GM12874 (cell line): ENCODE measurements around the gene ZNF20.

Experiments used
- TF ChIP-seq, protein P1 (sequence below): IDR thresholded peaks from 2 replicates; pipeline ENCODE4 v1.5.1; 2011; ENCODE audit warnings: low read depth, mild to moderate bottlenecking, control low read depth, low read length, moderate library complexity; ENCODE audit not compliant: insufficient read depth

Gene ZNF20

DNA sequence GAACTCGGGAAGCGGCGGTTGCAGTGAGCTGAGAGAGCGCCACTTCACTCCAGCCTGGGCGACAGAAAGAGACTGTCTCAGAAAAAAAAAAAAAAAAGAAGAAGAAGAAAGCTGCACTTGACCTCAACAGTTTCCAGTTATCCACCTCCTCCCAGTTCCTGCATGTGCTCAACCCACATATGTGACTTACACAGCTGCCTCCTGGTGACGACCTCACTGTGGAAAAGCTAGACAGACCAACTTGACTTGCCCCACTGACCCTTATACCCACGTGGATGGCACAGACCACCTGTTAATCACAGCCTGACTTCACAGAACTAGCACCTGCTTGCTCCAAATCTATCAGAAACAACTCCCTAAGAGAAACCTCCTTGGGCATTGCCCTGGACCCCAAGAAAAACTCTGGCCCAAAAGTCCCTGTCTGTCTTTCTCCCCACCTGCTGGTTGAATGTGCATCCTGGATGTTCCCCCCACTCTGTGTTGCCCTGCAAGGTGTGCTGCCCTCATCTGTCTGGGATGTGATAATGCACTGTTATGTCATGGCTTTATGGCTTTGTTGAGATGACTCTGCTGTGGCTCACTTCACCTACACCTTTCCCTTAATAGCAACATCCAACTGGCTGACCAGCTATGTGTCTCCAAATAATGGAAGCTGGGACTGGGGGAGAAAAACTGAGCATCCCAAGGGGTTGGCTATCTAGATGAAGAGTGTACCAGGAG is 2.8 kb downstream of the ZNF20 start:
- TF ChIP-seq, protein P1, sequence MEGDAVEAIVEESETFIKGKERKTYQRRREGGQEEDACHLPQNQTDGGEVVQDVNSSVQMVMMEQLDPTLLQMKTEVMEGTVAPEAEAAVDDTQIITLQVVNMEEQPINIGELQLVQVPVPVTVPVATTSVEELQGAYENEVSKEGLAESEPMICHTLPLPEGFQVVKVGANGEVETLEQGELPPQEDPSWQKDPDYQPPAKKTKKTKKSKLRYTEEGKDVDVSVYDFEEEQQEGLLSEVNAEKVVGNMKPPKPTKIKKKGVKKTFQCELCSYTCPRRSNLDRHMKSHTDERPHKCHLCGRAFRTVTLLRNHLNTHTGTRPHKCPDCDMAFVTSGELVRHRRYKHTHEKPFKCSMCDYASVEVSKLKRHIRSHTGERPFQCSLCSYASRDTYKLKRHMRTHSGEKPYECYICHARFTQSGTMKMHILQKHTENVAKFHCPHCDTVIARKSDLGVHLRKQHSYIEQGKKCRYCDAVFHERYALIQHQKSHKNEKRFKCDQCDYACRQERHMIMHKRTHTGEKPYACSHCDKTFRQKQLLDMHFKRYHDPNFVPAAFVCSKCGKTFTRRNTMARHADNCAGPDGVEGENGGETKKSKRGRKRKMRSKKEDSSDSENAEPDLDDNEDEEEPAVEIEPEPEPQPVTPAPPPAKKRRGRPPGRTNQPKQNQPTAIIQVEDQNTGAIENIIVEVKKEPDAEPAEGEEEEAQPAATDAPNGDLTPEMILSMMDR, result peak; percentile 35; the same call in 1 of the 2 replicates

DNA sequence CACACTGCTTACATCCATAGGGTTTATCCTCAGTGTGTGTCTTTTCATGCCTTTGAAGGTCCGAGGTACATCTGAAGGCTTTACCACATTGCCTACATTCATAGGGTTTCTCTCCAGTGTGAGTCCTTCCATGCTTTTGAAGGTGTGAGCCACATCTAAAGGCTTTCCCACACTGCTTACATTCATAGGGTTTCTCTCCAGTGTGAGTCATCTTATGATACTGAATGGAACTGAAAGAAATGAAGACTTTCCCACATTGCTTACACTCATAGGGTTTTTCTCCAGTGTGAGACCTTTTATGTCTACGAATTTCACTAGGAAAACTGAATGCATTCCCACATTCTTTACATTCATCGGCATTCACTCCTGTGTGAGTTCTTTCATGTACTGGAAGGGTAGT is 7.1 kb downstream of the ZNF20 start:
- TF ChIP-seq, protein P1, result no peak

DNA sequence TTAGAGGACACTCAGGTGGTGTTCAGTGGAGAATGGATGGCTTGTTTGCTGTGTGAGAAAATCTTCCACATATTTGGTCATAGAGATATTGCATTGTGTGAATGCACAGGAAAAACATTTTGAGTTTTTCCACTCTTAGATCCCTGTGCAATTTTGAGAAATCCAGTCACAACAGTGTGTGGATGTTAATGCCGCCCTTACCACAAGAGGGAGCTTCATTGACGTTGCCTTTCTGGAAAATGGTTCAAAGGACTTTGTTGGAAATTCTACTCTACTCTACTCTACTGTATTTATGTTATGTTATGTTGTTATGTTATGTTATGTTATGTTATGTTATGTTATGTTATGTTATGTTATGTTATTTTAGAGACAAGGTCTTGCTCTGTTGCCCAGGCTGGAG is 13.4 kb downstream of the ZNF20 start:
- TF ChIP-seq, protein P1, result peak; percentile 37; the same call in 1 of the 2 replicates

DNA sequence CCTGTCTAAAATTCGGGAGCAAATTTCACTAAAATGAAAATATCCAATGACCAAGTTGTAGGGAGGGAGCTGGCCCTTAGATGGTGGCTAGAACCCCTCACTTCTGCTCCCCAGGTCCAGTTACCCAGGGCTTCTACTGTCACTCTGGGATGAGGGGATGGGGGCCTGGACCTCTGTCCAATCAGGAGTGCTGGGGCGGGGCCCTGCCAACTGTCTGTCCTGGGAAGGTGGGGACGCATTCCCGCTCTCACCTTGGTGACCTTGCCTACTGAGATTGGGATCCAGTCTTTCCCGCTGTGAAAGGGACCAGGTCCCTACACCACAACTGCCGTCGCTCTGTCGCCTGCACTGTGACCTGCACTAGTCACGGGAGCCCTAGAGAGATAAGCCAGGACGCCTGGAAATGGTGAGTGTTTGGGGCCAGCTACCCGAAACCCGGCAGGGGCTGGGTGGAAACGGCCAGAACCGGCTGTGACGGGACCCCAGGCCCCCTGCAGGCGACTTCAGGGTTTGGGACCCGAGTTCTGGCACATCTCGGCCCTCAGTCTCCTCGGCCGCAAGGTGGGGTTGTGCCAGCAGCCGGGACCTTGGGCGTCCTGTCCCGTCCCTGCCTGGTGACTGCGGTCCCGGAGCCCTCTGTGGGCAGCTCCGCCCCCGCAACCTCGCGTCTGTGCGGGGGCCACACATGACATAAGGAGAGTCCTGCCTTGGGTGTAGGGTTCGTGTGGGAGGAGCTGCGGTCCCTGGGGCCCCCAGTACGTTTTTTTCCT is 22.8 kb downstream of the ZNF20 start:
- TF ChIP-seq, protein P1, result no peak

- TF ChIP-seq, protein P1, result no peak
Measured at GRCh38 chr19:12113121-12113520, 27.0 kb downstream of the ZNF20 start.

DNA sequence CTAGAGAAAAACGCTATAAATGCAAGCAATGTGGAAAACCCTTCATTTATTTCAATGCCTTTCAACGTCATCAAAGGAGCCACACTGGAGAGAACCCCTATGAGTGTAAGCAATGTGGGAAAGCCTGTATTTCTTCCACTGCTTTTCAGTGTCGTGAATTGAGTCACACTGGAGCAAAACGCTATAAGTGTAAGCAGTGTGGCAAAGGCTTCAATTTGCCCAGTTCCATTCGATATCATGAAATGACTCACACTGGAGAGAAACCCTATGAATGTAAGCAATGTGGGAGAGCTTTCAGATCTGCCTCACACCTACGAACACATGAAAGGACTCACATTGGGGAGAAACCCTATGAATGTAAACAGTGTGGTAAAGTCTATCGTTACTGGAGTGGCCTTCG is 27.4 kb downstream of the ZNF20 start:
- TF ChIP-seq, protein P1, result no peak

DNA sequence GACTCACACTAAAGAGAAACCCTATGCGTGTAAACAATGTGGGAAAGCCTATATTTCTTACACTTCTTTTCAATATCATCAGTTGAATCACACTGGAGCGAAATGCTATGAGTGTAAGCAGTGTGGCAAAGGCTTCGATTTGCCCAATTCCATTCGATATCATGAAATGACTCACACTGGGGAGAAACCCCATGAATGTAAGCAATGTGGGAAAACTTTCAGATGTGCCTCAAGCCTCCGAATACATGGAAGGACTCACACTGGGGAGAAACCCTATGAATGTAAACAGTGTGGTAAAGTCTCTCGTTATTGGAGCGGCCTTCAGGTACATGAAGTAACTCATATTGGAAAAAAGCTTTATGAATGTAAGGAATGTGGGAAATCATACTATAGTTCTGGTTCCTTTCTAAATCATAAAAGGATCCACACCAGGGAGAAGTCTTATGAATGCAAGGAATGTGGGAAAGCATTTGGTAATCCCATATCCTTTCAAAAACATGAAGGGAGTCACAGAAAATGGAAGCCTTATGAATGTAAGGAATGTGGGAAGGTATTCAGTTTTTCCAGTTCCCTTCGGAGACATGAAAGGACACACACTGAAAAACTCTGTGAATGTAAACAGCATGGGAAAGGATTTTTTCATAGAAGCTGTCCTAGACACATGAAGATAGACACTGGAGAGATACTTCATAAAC is 28.1 kb downstream of the ZNF20 start:
- TF ChIP-seq, protein P1, result no peak
